ENCODE results near the gene PLCXD1.
"Not testable (repeated sequence)": the region's sequence is repeated elsewhere in the genome, so short reads cannot be mapped to it uniquely, and the experiment has no call there.

PLCXD1 gene

GRCh38 chrX:264006-264405 is 17.2 kb upstream of the PLCXD1 start:
- H3K4me1 ChIP-seq (ENCODE audit: control insufficient read depth, insufficient read depth, low read length); H3K36me3 ChIP-seq (ENCODE audit: control insufficient read depth, insufficient read depth, low read length); DNase-seq (ENCODE audit: low read depth, low spot score); H3K27me3 ChIP-seq (ENCODE audit: control insufficient read depth, insufficient read depth, low read length); H3K4me3 ChIP-seq (ENCODE audit: low read length); H3K27ac ChIP-seq (ENCODE audit: low read length); H3K9me3 ChIP-seq (ENCODE audit: control insufficient read depth, insufficient read depth, low read length): not testable (repeated sequence)
- WGBS (ENCODE audit: insufficient coverage, insufficient read length), result no CpG with 5 or more reads among the region's 16 CpGs

- no peak overlapping the region for H3K4me3 ChIP-seq (ENCODE audit: low read length)
- H3K36me3 ChIP-seq (ENCODE audit: control insufficient read depth, insufficient read depth, low read length), result no peaks in the 10 kb centered on the region
- no peaks in the 10 kb centered on the region for H3K9me3 ChIP-seq (ENCODE audit: control insufficient read depth, insufficient read depth, low read length)
- no peaks in the 10 kb centered on the region; the same call in 1 of the 2 replicates for H3K4me1 ChIP-seq (ENCODE audit: control insufficient read depth, insufficient read depth, low read length)
- no peak for DNase-seq (ENCODE audit: low read depth, low spot score)
- WGBS (ENCODE audit: insufficient coverage, insufficient read length), result no CpG with 5 or more reads among the region's 16 CpGs
- no peaks in the 10 kb centered on the region; the same call in 1 of the 2 replicates for H3K27me3 ChIP-seq (ENCODE audit: control insufficient read depth, insufficient read depth, low read length)
- no peak overlapping the region for H3K27ac ChIP-seq (ENCODE audit: low read length)
Measured at GRCh38 chrX:264634-265455, 16.3 kb upstream of the PLCXD1 start.

GRCh38 chrX:265502-265901 is 15.7 kb upstream of the PLCXD1 start:
- WGBS (ENCODE audit: insufficient coverage, insufficient read length), result no CpG with 5 or more reads among the region's 8 CpGs
- H3K9me3 ChIP-seq (ENCODE audit: control insufficient read depth, insufficient read depth, low read length), result no peaks in the 10 kb centered on the region
- H3K4me1 ChIP-seq (ENCODE audit: control insufficient read depth, insufficient read depth, low read length), result no peaks in the 10 kb centered on the region; the same call in 1 of the 2 replicates
- no peaks in the 10 kb centered on the region for H3K36me3 ChIP-seq (ENCODE audit: control insufficient read depth, insufficient read depth, low read length)
- DNase-seq (ENCODE audit: low read depth, low spot score), result no peak
- H3K27ac ChIP-seq (ENCODE audit: low read length), result no peak overlapping the region
- H3K4me3 ChIP-seq (ENCODE audit: low read length), result no peak overlapping the region
- no peaks in the 10 kb centered on the region; the same call in 1 of the 2 replicates for H3K27me3 ChIP-seq (ENCODE audit: control insufficient read depth, insufficient read depth, low read length)

- no peaks in the 10 kb centered on the region for H3K36me3 ChIP-seq (ENCODE audit: control insufficient read depth, insufficient read depth, low read length)
- H3K9me3 ChIP-seq (ENCODE audit: control insufficient read depth, insufficient read depth, low read length), result no peaks in the 10 kb centered on the region
- no CpG with 5 or more reads among the region's 33 CpGs for WGBS (ENCODE audit: insufficient coverage, insufficient read length)
- H3K27me3 ChIP-seq (ENCODE audit: control insufficient read depth, insufficient read depth, low read length), result no peaks in the 10 kb centered on the region; the same call in 1 of the 2 replicates
- no peak overlapping the region for H3K4me3 ChIP-seq (ENCODE audit: low read length)
- no peak overlapping the region for H3K27ac ChIP-seq (ENCODE audit: low read length)
- DNase-seq (ENCODE audit: low read depth, low spot score), result no peak
- no peaks in the 10 kb centered on the region; the same call in 1 of the 2 replicates for H3K4me1 ChIP-seq (ENCODE audit: control insufficient read depth, insufficient read depth, low read length)
Measured at GRCh38 chrX:267771-268261, 13.4 kb upstream of the PLCXD1 start.

- H3K27ac ChIP-seq (ENCODE audit: low read length), result no peak overlapping the region
- no peaks in the 10 kb centered on the region for H3K36me3 ChIP-seq (ENCODE audit: control insufficient read depth, insufficient read depth, low read length)
- no peaks in the 10 kb centered on the region for H3K9me3 ChIP-seq (ENCODE audit: control insufficient read depth, insufficient read depth, low read length)
- H3K27me3 ChIP-seq (ENCODE audit: control insufficient read depth, insufficient read depth, low read length), result no peaks in the 10 kb centered on the region
- H3K4me1 ChIP-seq (ENCODE audit: control insufficient read depth, insufficient read depth, low read length), result no peaks in the 10 kb centered on the region; the same call in 1 of the 2 replicates
- WGBS (ENCODE audit: insufficient coverage, insufficient read length), result no CpG with 5 or more reads among the region's 21 CpGs
- no peak overlapping the region for H3K4me3 ChIP-seq (ENCODE audit: low read length)
- DNase-seq (ENCODE audit: low read depth, low spot score), result no peak
Measured at GRCh38 chrX:270848-271367, 10.3 kb upstream of the PLCXD1 start.

- Histone ChIP-seq H3K4me1 (ENCODE audit: control insufficient read depth, insufficient read depth, low read length) (0 out of 2 replicates have a peak, but pooled peaks cover 3% of the 10 kb centered on the region), H3K27me3 (ENCODE audit: control insufficient read depth, insufficient read depth, low read length) (no peaks in the 10 kb centered on the region), H3K27ac (ENCODE audit: low read length) (no peak overlapping the region), H3K36me3 (ENCODE audit: control insufficient read depth, insufficient read depth, low read length) (no peaks in the 10 kb centered on the region), H3K9me3 (ENCODE audit: control insufficient read depth, insufficient read depth, low read length) (no peaks in the 10 kb centered on the region), H3K4me3 (ENCODE audit: low read length) (peak overlapping the region; percentile 58; the same call in 1 of the 2 replicates)
- DNase-seq (ENCODE audit: low read depth, low spot score), result peak; percentile 47
- no CpG with 5 or more reads among the region's 16 CpGs for WGBS (ENCODE audit: insufficient coverage, insufficient read length)
Measured at GRCh38 chrX:274904-275475, 6.2 kb upstream of the PLCXD1 start.

- H3K4me1 ChIP-seq (ENCODE audit: control insufficient read depth, insufficient read depth, low read length), result 0 out of 2 replicates have a peak, but pooled peaks cover 3% of the 10 kb centered on the region
- no peak overlapping the region for H3K27ac ChIP-seq (ENCODE audit: low read length)
- H3K9me3 ChIP-seq (ENCODE audit: control insufficient read depth, insufficient read depth, low read length), result no peaks in the 10 kb centered on the region
- no CpG with 5 or more reads among the region's 32 CpGs for WGBS (ENCODE audit: insufficient coverage, insufficient read length)
- H3K27me3 ChIP-seq (ENCODE audit: control insufficient read depth, insufficient read depth, low read length), result no peaks in the 10 kb centered on the region
- H3K4me3 ChIP-seq (ENCODE audit: low read length), result peak overlapping the region; percentile 58; the same call in 1 of the 2 replicates
- no peaks in the 10 kb centered on the region for H3K36me3 ChIP-seq (ENCODE audit: control insufficient read depth, insufficient read depth, low read length)
- DNase-seq (ENCODE audit: low read depth, low spot score), result no peak
Measured at GRCh38 chrX:275476-275966, 5.7 kb upstream of the PLCXD1 start.

GRCh38 chrX:275967-276580 is 5.1 kb upstream of the PLCXD1 start:
- H3K4me3 ChIP-seq (ENCODE audit: low read length), result peak overlapping the region; percentile 58

GRCh38 chrX:276581-277201 is 4.5 kb upstream of the PLCXD1 start:
- Histone ChIP-seq H3K4me1 (ENCODE audit: control insufficient read depth, insufficient read depth, low read length) (0 out of 2 replicates have a peak, but pooled peaks cover 3% of the 10 kb centered on the region), H3K36me3 (ENCODE audit: control insufficient read depth, insufficient read depth, low read length) (no peaks in the 10 kb centered on the region), H3K27me3 (ENCODE audit: control insufficient read depth, insufficient read depth, low read length) (no peaks in the 10 kb centered on the region), H3K9me3 (ENCODE audit: control insufficient read depth, insufficient read depth, low read length) (no peaks in the 10 kb centered on the region), H3K27ac (ENCODE audit: low read length) (no peak overlapping the region), H3K4me3 (ENCODE audit: low read length) (peak overlapping the region; percentile 58)
- no peak for DNase-seq (ENCODE audit: low read depth, low spot score)
- no CpG with 5 or more reads among the region's 49 CpGs for WGBS (ENCODE audit: insufficient coverage, insufficient read length)

More at GRCh38 chrX:275967-276580, 5.1 kb upstream of the PLCXD1 start:
- 0 out of 2 replicates have a peak, but pooled peaks cover 3% of the 10 kb centered on the region for H3K4me1 ChIP-seq (ENCODE audit: control insufficient read depth, insufficient read depth, low read length)
- no peaks in the 10 kb centered on the region for H3K27me3 ChIP-seq (ENCODE audit: control insufficient read depth, insufficient read depth, low read length)
- no peaks in the 10 kb centered on the region for H3K36me3 ChIP-seq (ENCODE audit: control insufficient read depth, insufficient read depth, low read length)
- no CpG with 5 or more reads among the region's 36 CpGs for WGBS (ENCODE audit: insufficient coverage, insufficient read length)
- no peak overlapping the region for H3K27ac ChIP-seq (ENCODE audit: low read length)
- H3K9me3 ChIP-seq (ENCODE audit: control insufficient read depth, insufficient read depth, low read length), result no peaks in the 10 kb centered on the region
- DNase-seq (ENCODE audit: low read depth, low spot score), result peak; percentile 54

Data from iPS DF 6.9 (cell line).